Psoas muscle (tissue), 8 donors: ENCODE measurements around the gene NTRK3. TPM values are rescaled to one million over a fixed set of nuclear protein-coding genes. Genes with fewer than 3 reads are reported as not detected.

ENCODE experiments used
- ATAC-seq, 4 donors: fragments of 200-7000 bp; cut with Tn5 transposase; one replicate each; pipeline ENCODE4 v1.9.1; 2020; ENCODE audit warnings: moderate library complexity in 3 of 4, mild to moderate bottlenecking in 2 of 4
- DNase-seq, 2 donors: peaks; one replicate each; pipeline ENCODE4 v3.0.0-alpha.2; 2020
- H3K27ac ChIP-seq: fragments of 200-600 bp; one replicate; pipeline ENCODE4 v1.8.0; 2022
- H3K27me3 ChIP-seq, 3 donors: fragments of 200-600 bp in 1 of 3; one replicate each; pipeline versions ENCODE4 v1.6.1 to v1.8.0; 2013 to 2022; ENCODE audit warnings: low read length in 2 of 3, mild to moderate bottlenecking in 2 of 3, moderate library complexity in 1 of 3; ENCODE audit not compliant: insufficient read depth in 3 of 3
- H3K36me3 ChIP-seq, 2 donors: fragments of 200-600 bp in 1 of 2; one replicate each; pipeline versions ENCODE4 v1.6.1 to v1.8.0; 2013 to 2022; ENCODE audit warnings: low read depth in 1 of 2, mild to moderate bottlenecking in 1 of 2, moderate library complexity in 1 of 2; ENCODE audit not compliant: insufficient read depth in 1 of 2
- H3K4me1 ChIP-seq: fragments of 200-600 bp; one replicate; pipeline ENCODE4 v1.8.0; 2022
- H3K4me3 ChIP-seq: fragments of 200-600 bp; one replicate; pipeline ENCODE4 v1.8.0; 2022; ENCODE audit warnings: mild to moderate bottlenecking
- H3K9me3 ChIP-seq: fragments of 200-600 bp; one replicate; pipeline ENCODE4 v1.8.0; 2022
- CTCF ChIP-seq: fragments of 200-600 bp; IDR thresholded peaks from one replicate; pipeline ENCODE4 v1.8.0; 2022; ENCODE audit warnings: antibody characterized with exemption
- WGBS, 3 donors: extraction: QIAGEN DNeasy Blood & Tissue Kit; methylation state at CpG; one replicate each; pipeline versions ENCODE4 v1.1.6 to v1.1.7; 2013; 5-methylcytosine and 5-hydroxymethylcytosine counted together
- intact Hi-C, 2 donors: fragments of 100-400 bp; cut with DNase I; formaldehyde crosslinking; loops; one replicate each; pipeline versions ENCODE4 v1.11.0 to v1.14.2; 2022
- polyA plus RNA-seq, 3 donors: library from polyadenylated mRNA; stranded (reverse); fragments of 200-250 nt; gene quantifications; one replicate each; pipeline ENCODE4 v1.2.3, GENCODE V29; 2013
- total RNA-seq, 4 donors: library from RNA; stranded (reverse); fragmentation: NEBNext Ultra II Directional in 2 of 4; extraction: Animal tissue kit (Norgen Biotek cat#: 25700) in 2 of 4; gene quantifications; one replicate each; pipeline versions ENCODE4 v1.2.1 to v1.2.4, GENCODE V29; 2021 to 2023
- donor health status: healthy with polysubstance abuse.
- donor health status: DM: no; HTN: no; CAD: no; lungs with moderate emphysema.
- donor health status: Bipolar disorder and iron deficiency.
- donor health status: healthy.
- donor health status: DM: yes; HTN: yes; CAD: no.
- donor health status: DM: no; HTN: no; CAD: no.
- donor health status: DM: no; HTN: no; CAD: no.
- donor health status: DM: yes; HTN: yes; CAD: no.

The NTRK3 gene
- total and polyA plus RNA-seq, 7 donors: 0.17 to 1.7 (median 0.57) TPM

DNA sequence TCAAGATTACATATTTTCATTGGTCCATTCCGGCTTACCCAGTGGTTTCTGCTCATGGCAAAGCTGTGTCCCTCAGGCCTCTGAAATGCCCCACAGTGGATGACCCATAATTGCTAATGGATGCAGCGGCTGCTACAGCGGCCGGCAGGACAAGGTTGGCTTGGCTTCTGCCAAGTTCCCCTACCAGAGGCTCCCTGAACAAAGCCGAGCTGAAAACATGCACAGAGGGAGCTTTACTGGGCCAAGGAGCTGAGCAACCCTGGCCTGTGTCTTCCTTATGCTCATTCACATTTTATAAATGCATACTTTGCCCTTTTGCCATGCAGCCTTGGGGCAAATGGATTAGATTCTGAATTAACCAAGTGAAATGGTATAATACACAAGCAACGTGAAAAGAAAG, 150.5 kb downstream of the NTRK3 start:
- Histone ChIP-seq H3K27ac (no peak overlapping the region), H3K27me3 (peaks cover 0 to 6% (median 0%) of the 10 kb centered on the region in 3 donors), H3K4me1 (no peaks in the 10 kb centered on the region), H3K36me3 (no peaks in the 10 kb centered on the region), H3K9me3 (no peaks in the 10 kb centered on the region), H3K4me3 (no peak overlapping the region)
- WGBS, 3 donors: 59 to 83% (median 65%) methylated on average over 6 of the region's 6 CpGs
- no peak for ATAC-seq
- TF ChIP-seq CTCF: no peak
- DNase-seq: no peak
- intact Hi-C loops: no loop called here

GRCh38 chr15:88104357-88104756, 152.2 kb downstream of the NTRK3 start:
- no peak for DNase-seq
- no peaks in the 10 kb centered on the region for H3K36me3 ChIP-seq
- no peak overlapping the region for H3K27ac ChIP-seq
- peaks cover 0 to 6% (median 0%) of the 10 kb centered on the region in 3 donors for H3K27me3 ChIP-seq
- no peaks in the 10 kb centered on the region for H3K4me1 ChIP-seq
- H3K9me3 ChIP-seq: no peaks in the 10 kb centered on the region
- TF ChIP-seq CTCF: no peak
- intact Hi-C loops: no loop called here
- 44 to 58% (median 48%) methylated on average over 3 of the region's 3 CpGs for WGBS, 3 donors
- no peak overlapping the region for H3K4me3 ChIP-seq
- ATAC-seq: no peak

DNA sequence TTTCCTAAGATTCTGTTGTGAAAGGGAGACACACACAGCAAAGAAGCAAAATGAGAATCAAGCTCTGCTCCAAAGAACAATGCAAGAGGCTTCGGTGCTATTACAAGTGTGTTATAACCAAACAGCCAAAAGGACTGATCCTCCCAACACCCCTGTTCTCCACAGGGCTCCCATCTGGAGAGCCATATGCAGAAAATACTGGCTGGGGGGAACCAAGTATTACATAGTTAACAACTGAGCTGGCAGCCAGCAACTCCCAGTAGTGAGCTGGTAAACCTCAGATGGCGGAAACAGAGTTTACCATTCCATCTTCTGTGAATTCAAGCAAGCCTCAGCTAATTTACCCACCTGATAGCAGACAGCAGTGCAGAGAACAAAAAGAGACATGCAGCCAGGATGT, 156.4 kb downstream of the NTRK3 start:
- Histone ChIP-seq H3K36me3 (no peaks in the 10 kb centered on the region), H3K9me3 (no peaks in the 10 kb centered on the region), H3K27me3 (no peaks in the 10 kb centered on the region), H3K4me3 (no peak overlapping the region), H3K27ac (no peak overlapping the region), H3K4me1 (no peaks in the 10 kb centered on the region)
- WGBS, 3 donors: 89 to 95% (median 94%) methylated on average over 2 of the region's 2 CpGs
- TF ChIP-seq CTCF: no peak
- ATAC-seq (no peak), DNase-seq (no peak)
- intact Hi-C loops: no loop called here

GRCh38 chr15:88098361-88098760, 158.2 kb downstream of the NTRK3 start:
- no peaks in the 10 kb centered on the region for H3K36me3 ChIP-seq
- WGBS, 3 donors: 79 to 89% (median 87%) methylated on average over 10 of the region's 10 CpGs
- no peak overlapping the region for H3K27ac ChIP-seq
- no peaks in the 10 kb centered on the region for H3K9me3 ChIP-seq
- H3K4me1 ChIP-seq: no peaks in the 10 kb centered on the region
- DNase-seq (no peak), ATAC-seq (no peak)
- H3K27me3 ChIP-seq: no peaks in the 10 kb centered on the region
- H3K4me3 ChIP-seq: no peak overlapping the region
- intact Hi-C loops: no loop called here
- no peak for TF ChIP-seq CTCF

DNA sequence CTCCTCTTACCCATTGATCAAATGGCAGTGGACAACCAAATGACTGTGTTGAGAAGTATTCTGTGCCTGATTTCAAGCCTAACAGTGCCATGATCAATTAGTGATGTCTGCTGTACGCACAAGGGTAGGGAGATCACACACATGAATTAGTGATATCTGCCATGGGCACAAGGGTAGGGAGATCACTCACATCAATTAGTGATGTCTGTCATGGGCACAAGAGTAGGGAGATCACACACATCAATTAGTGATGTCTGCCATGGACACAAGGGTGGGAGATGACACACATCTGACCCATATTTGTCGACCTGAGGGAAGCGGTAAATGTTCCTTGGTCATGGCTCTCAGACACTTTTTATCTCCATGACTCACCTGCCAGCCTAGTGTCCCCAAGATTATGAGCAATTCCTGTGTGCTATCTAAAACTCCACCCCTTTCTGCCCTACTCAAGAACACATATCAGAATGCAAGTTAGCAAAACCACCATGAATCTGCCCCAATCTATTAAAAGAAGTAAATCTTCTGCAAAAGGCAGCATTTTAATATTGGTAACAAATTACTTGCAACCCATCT, 165.0 kb downstream of the NTRK3 start:
- no peak overlapping the region for H3K27ac ChIP-seq
- no peaks in the 10 kb centered on the region for H3K27me3 ChIP-seq
- DNase-seq: no peak
- no peak for TF ChIP-seq CTCF
- WGBS, 3 donors: 89 to 93% (median 92%) methylated on average over 3 of the region's 3 CpGs
- no peak overlapping the region for H3K4me3 ChIP-seq
- H3K36me3 ChIP-seq: no peaks in the 10 kb centered on the region
- H3K9me3 ChIP-seq: no peaks in the 10 kb centered on the region
- intact Hi-C loops: no loop called here
- no peak for ATAC-seq
- H3K4me1 ChIP-seq: no peaks in the 10 kb centered on the region
